ENCODE results near the gene BTBD9. TPM values are rescaled to one million over a fixed set of nuclear protein-coding genes. Genes with fewer than 3 reads are reported as not detected.

Gene BTBD9
- total RNA-seq, 4 donors from 2014 or later = 10.6 to 16.6 (median 15.1) TPM

GRCh38 chr6:38459291-38459690 is 180.4 kb downstream of the BTBD9 start:
- no peak for DNase-seq (ENCODE audit: low spot score in 2 of 2)
- intact Hi-C loops (cut with DNase I; ENCODE audit: low total_unique reads) = no loop called here
- no peak overlapping the region for H3K4me3 ChIP-seq (ENCODE audit: low read depth, poor library complexity, severe bottlenecking)
- WGBS, 2 donors = 92 to 95% methylated on average over 2 of the region's 2 CpGs
- no peak for TF ChIP-seq POLR2A (IDR thresholded peaks at IDR 0.05)
- no peak for TF ChIP-seq CTCF (IDR thresholded peaks at IDR 0.05)

- no peak for DNase-seq (ENCODE audit: low spot score in 2 of 2)
- TF ChIP-seq POLR2A (IDR thresholded peaks at IDR 0.05) = no peak
- no peak for TF ChIP-seq CTCF (IDR thresholded peaks at IDR 0.05)
- H3K4me3 ChIP-seq (ENCODE audit: low read depth, poor library complexity, severe bottlenecking) = no peak overlapping the region
- intact Hi-C loops (cut with DNase I; ENCODE audit: low total_unique reads) = no loop called here
- WGBS, 2 donors = 94 to 97% methylated on average over 4 of the region's 4 CpGs
Observed at GRCh38 chr6:38453861-38454260, 185.9 kb downstream of the BTBD9 start.

DNA sequence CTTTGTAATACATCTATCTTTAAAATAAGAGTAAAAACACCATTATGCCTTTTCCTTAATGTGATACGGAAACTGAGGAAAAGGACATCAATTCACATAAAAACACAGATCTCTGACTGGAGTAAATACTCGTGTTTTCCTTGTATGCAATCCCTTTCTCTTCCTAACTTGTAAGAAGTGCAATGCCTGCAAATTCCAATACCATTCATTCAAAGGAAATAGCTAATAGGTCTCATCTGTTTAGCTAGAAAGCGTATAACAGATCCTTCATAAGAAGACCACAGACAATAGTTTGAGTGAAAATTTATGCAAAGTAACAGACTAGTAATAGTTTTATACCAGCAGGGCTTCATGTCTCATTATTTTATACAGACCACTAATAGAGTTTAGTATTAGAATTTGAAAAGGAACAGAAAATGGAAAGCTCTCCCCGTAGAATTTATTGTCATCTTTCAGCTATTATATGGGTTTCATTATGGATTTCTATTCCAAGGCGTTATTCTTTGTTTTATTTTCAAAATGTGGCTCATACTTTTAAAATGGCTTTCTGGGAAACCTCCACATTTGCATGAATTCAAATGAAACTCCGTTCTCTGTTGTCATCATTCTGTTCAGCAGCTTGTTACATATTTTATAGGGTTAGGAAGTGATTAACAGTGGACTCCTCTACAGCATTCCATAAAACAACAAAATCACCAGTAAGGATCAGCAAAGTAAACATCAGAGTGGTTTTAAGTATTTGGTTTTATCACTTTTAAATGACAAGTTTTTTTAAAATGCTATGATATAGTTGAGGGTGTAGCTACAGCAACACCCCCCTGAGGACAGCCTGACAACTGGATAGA is 186.7 kb downstream of the BTBD9 start:
- no peak overlapping the region for H3K4me3 ChIP-seq (ENCODE audit: low read depth, poor library complexity, severe bottlenecking)
- TF ChIP-seq CTCF (IDR thresholded peaks at IDR 0.05) (no peak), POLR2A (IDR thresholded peaks at IDR 0.05) (no peak)
- 78 to 80% methylated on average over 6 of the region's 6 CpGs for WGBS, 2 donors
- intact Hi-C loops (cut with DNase I; ENCODE audit: low total_unique reads) = no loop called here
- DNase-seq (ENCODE audit: low spot score in 2 of 2) = no peak

GRCh38 chr6:38450717-38451116 is 189.0 kb downstream of the BTBD9 start:
- 91 to 100% methylated on average over 2 of the region's 2 CpGs for WGBS, 2 donors
- no peak overlapping the region for H3K4me3 ChIP-seq (ENCODE audit: low read depth, poor library complexity, severe bottlenecking)
- DNase-seq (ENCODE audit: low spot score in 2 of 2) = no peak
- TF ChIP-seq POLR2A (IDR thresholded peaks at IDR 0.05) = no peak
- no peak for TF ChIP-seq CTCF (IDR thresholded peaks at IDR 0.05)
- intact Hi-C loops (cut with DNase I; ENCODE audit: low total_unique reads) = no loop called here

GRCh38 chr6:38445925-38446324 is 193.8 kb downstream of the BTBD9 start:
- no peak for TF ChIP-seq CTCF (IDR thresholded peaks at IDR 0.05)
- no peak for TF ChIP-seq POLR2A (IDR thresholded peaks at IDR 0.05)
- intact Hi-C loops (cut with DNase I; ENCODE audit: low total_unique reads) = no loop called here

GRCh38 chr6:38445336-38445735 is 194.4 kb downstream of the BTBD9 start:
- no peak overlapping the region for H3K4me3 ChIP-seq (ENCODE audit: low read depth, poor library complexity, severe bottlenecking)
- DNase-seq (ENCODE audit: low spot score in 2 of 2) = no peak
- TF ChIP-seq POLR2A (IDR thresholded peaks at IDR 0.05) (no peak), CTCF (IDR thresholded peaks at IDR 0.05) (no peak)
- intact Hi-C loops (cut with DNase I; ENCODE audit: low total_unique reads) = no loop called here

More at GRCh38 chr6:38445925-38446324, 193.8 kb downstream of the BTBD9 start:
- H3K4me3 ChIP-seq (ENCODE audit: low read depth, poor library complexity, severe bottlenecking) = no peak overlapping the region
- WGBS, 2 donors = 76 to 79% methylated on average over 2 of the region's 2 CpGs
- DNase-seq (ENCODE audit: low spot score in 2 of 2) = no peak

Measured in lower leg skin (tissue), 4 donors.